Adrenal gland (tissue), 12 donors: ENCODE measurements around the gene PRELID2. TPM values are rescaled to one million over a fixed set of nuclear protein-coding genes. Genes with fewer than 3 reads are reported as not detected.

Experiments
- DNase-seq, 7 donors: peaks; one replicate each; pipeline ENCODE4 v3.0.0-alpha.2; 2019 to 2020
- H3K27ac ChIP-seq, 5 donors: fragments of 200-600 bp; sonication (generic) in 4 of 5; 1 replicate in 3 of 5; 2 replicates in 2 of 5; pipeline versions ENCODE4 v1.5.1 to v1.8.0; 2016 to 2020; ENCODE audit warnings: mild to moderate bottlenecking in 1 of 5
- H3K27me3 ChIP-seq: fragments of 200-600 bp; 2 replicates; pipeline ENCODE4 v1.8.0; 2021
- H3K36me3 ChIP-seq, 2 donors: fragments of 200-600 bp; replicated peaks in 1 of 2; 1 replicate in 1 of 2; 2 replicates in 1 of 2; pipeline versions ENCODE4 v1.5.1 to v1.8.0; 2018 to 2022
- H3K4me1 ChIP-seq, 2 donors: fragments of 200-600 bp; replicated peaks in 1 of 2; 1 replicate in 1 of 2; 2 replicates in 1 of 2; pipeline versions ENCODE4 v1.5.1 to v1.8.0; 2018 to 2021
- H3K4me3 ChIP-seq, 4 donors: fragments of 200-600 bp; sonication (generic) in 3 of 4; one replicate each; pipeline ENCODE4 v1.5.1; 2016 to 2018
- H3K9me3 ChIP-seq, 3 donors: fragments of 200-600 bp; sonication (generic) in 1 of 3; replicated peaks in 1 of 3; 1 replicate in 2 of 3; 2 replicates in 1 of 3; pipeline versions ENCODE4 v1.5.1 to v1.8.0; 2016 to 2021
- CTCF ChIP-seq, 6 experiments: fragments of 450-650 bp in 4 of 6; fragments of 200-600 bp in 2 of 6; sonication (generic) in 1 of 6; IDR thresholded peaks; 1 replicate in 5 of 6; 2 replicates in 1 of 6; pipeline versions ENCODE4 v1.5.1 to v1.8.0; 2016 to 2021; ENCODE audit warnings: antibody characterized with exemption in 6 of 6, mild to moderate bottlenecking in 2 of 6, moderate library complexity in 1 of 6
- POLR2A ChIP-seq, 2 donors: fragments of 450-650 bp; IDR thresholded peaks; one replicate each; pipeline ENCODE4 v1.6.1; 2017; ENCODE audit warnings: antibody characterized with exemption in 2 of 2, mild to moderate bottlenecking in 2 of 2, moderate library complexity in 1 of 2
- WGBS, 4 donors: extraction: QIAGEN DNeasy Blood & Tissue Kit in 2 of 4; methylation state at CpG; one replicate each; pipeline versions ENCODE4 v1.1.5 to v1.1.7; 2013 to 2017; 5-methylcytosine and 5-hydroxymethylcytosine counted together
- intact Hi-C, 2 donors: fragments of 100-400 bp; cut with DNase I; formaldehyde crosslinking; loops; one replicate each; pipeline versions ENCODE4 v1.14.1 to v1.15.0; 2022 to 2023
- polyA plus RNA-seq, 3 donors: library from polyadenylated mRNA; stranded (reverse); fragments of 200-250 nt in 2 of 3; fragments of 350-450 nt in 1 of 3; fragmentation: Illumina TruSeq in 1 of 3; extraction: RNeasy Lipid Tissue Mini Kit (QIAGEN cat#74804) in 1 of 3; gene quantifications; one replicate each; pipeline ENCODE4 v1.2.3, GENCODE V29; 2013 to 2014
- total RNA-seq, 9 donors: library from RNA; depleted of rRNA in 4 of 9; stranded (reverse); fragments of >200 nt in 4 of 9; fragments of 120-200 nt in 1 of 9; fragmentation: NEBNext Ultra II Directional in 1 of 9; extraction: Animal tissue kit (Norgen Biotek cat#: 25700) in 1 of 9; gene quantifications; one replicate each; pipeline versions ENCODE4 v1.1.0 to v1.2.4, GENCODE V29; 2013 to 2023
- donor health status: healthy with polysubstance abuse.
- donor health status: Bipolar disorder and iron deficiency.
- donor health status: DM: yes; HTN: yes; CAD: no.
- donor health status: DM: no; HTN: no; CAD: no.
- donor health status: DM: no; HTN: no; CAD: no.
- donor health status: DM: yes; HTN: yes; CAD: no.

PRELID2 gene
- total and polyA plus RNA-seq, 12 donors = 2.5 to 42.2 (median 5.0) TPM

DNA sequence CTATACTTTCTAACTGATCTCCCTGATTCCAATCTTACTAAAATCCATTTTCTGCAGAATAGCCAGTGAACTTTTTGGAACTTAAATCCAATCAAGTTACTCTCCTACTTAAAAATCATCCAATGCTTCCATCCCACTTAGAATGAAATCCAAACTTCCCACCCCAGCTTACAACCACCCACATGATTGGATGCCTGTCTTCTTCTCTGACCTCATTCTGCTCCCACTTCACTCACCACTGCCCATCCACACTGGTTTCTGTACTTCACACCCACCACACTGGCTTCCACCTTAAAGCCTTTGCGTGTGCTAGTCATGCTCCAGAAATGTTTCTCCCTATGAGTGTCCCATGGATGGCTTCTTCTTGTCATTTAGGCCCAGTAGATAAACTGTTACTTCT lies 119.7 kb downstream of the PRELID2 start:
- 92 to 100% (median 95%) methylated on average over 1 of the region's 1 CpG for WGBS, 4 donors
- intact Hi-C loops = no loop called here
- DNase-seq = no peak
- Histone ChIP-seq H3K36me3 (no peaks in the 10 kb centered on the region), H3K9me3 (no peaks in the 10 kb centered on the region), H3K4me1 (no peaks in the 10 kb centered on the region), H3K4me3 (no peak overlapping the region), H3K27ac (no peak overlapping the region), H3K27me3 (no peaks in the 10 kb centered on the region)
- no peak for TF ChIP-seq POLR2A (IDR thresholded peaks at IDR 0.05)
- TF ChIP-seq CTCF (IDR thresholded peaks at IDR 0.05) = no peak

DNA sequence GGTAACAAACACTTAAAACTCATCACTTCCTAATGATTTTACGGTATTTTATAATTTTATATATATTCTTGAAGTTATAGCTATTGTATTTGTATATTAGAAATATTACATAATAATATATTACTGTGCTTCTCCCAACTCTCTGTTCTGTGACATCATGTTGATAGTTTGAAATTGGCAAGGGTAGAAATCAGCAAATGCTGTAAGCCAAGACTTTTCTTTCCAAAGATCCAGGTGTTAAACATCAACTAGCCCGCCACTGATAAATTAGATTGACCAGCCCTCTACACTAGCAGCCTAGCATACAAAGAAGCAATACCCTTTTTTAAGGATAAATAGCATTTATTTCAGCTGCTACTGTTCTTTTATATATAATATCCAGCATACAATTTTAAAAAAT lies 122.9 kb downstream of the PRELID2 start:
- 91 to 97% (median 93%) methylated on average over 2 of the region's 2 CpGs for WGBS, 4 donors

GRCh38 chr5:145711417-145711816 lies 123.7 kb downstream of the PRELID2 start:
- Histone ChIP-seq H3K4me3 (no peak overlapping the region), H3K27me3 (no peaks in the 10 kb centered on the region), H3K36me3 (no peaks in the 10 kb centered on the region), H3K4me1 (no peaks in the 10 kb centered on the region), H3K9me3 (no peaks in the 10 kb centered on the region), H3K27ac (no peak overlapping the region)
- 84 to 100% (median 97%) methylated on average over 1 to 3 of the region's 3 CpGs for WGBS, 4 donors
- no peak for TF ChIP-seq CTCF (IDR thresholded peaks at IDR 0.05)
- no peak for TF ChIP-seq POLR2A (IDR thresholded peaks at IDR 0.05)
- intact Hi-C loops = no loop called here
- no peak for DNase-seq

More for the DNA sequence above, 122.9 kb downstream of the PRELID2 start:
- Histone ChIP-seq H3K4me1 (no peaks in the 10 kb centered on the region), H3K27ac (no peak overlapping the region), H3K36me3 (no peaks in the 10 kb centered on the region), H3K4me3 (no peak overlapping the region), H3K9me3 (no peaks in the 10 kb centered on the region), H3K27me3 (no peaks in the 10 kb centered on the region)
- TF ChIP-seq POLR2A (IDR thresholded peaks at IDR 0.05) (no peak), CTCF (IDR thresholded peaks at IDR 0.05) (no peak)
- DNase-seq = no peak
- intact Hi-C loops = no loop called here

Other genes with a start within 250 kb of the PRELID2 start
- not detected for gene GRXCR2, start 37.7 kb upstream of the PRELID2 start, total RNA-seq
- not detected for gene GRXCR2, start 37.7 kb upstream of the PRELID2 start, polyA plus RNA-seq
- gene SH3RF2, start 101.2 kb upstream of the PRELID2 start, total RNA-seq = 1 to 10 TPM in 6 of 9 donors, under 1 TPM in 3; 0.69 to 3.8 (median 1.1) TPM
- gene SH3RF2, start 101.2 kb upstream of the PRELID2 start, polyA plus RNA-seq = 1 to 10 TPM in 2 of 3 donors, under 1 TPM in 1; 0.60 to 3.4 (median 2.1) TPM